Measurements from ENCODE around the gene CAPN2. TPM values are rescaled to one million over a fixed set of nuclear protein-coding genes. Genes with fewer than 3 reads are reported as not detected.

The CAPN2 gene
- total RNA-seq, 2 donors from 2014 or later = 301 to 355 TPM

DNA sequence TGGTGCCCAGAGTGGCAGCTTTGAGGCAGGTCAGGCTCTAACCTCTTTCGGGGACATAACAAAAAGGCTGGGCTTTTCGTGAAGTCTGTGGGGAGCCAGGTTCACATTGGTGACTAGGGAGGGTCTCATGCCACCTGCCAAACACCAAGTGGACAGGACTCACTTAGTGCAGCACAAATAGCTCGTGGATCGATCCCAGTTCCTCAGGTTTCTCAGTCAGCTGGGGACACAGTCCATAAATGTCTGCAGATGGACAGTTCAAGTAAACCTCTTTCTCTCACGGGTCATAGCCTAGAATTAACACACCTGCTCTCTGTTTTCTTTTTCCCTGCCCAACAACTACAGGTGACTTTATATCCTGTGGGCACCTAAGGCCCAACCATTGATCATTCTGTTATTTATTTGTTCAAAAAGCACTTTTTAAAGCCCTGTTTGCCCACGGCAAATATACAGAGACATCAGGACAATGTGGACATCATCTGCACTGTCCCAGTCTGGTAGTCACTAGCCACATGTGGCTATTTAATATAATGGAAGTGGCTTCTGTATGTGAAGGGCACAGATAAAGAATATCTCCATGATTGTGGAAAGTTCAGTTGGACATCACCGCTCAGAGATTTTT, 53.5 kb downstream of the CAPN2 start:
- ATAC-seq (peak; percentile 11), DNase-seq (no peak)
- intact Hi-C loops (cut with DNase I, micrococcal nuclease) = no loop called here

DNA sequence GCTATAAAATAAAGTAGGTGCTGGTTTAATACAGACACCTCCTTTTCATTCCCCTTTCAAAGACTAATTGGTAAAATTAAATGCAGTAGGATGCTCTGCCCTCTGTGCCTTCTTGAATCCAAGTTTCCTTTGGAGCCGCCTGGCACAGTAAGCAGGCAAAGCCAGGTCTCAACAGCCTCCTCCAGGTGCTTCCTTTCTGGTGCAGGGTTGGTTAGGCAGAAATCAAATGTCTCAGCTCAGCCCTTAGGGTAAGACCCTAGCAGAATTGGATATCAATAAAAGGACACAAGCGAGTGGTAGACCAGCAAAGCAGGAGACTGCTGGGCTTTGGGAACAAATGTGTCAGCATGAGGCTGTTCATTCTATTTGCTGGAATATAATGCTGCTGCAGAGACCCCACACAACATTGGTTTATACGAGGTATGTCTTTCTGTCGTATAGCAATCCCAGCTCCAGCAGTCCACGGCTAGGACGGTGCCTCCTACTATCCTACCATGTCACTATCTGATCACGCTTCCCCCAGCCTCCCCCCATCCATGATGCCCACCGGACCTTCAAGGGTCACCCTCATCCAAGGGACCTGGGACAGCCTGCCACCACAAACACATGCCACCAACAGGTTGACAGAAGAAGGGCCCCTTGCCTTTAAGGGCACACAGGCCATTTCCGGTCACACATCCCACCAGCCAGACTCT, 58.4 kb downstream of the CAPN2 start:
- intact Hi-C loops (cut with DNase I, micrococcal nuclease) = no loop called here
- DNase-seq (no peak), ATAC-seq (no peak)

GRCh38 chr1:223771469-223771813, 59.1 kb downstream of the CAPN2 start:
- DNase-seq (no peak), ATAC-seq (no peak)

DNA sequence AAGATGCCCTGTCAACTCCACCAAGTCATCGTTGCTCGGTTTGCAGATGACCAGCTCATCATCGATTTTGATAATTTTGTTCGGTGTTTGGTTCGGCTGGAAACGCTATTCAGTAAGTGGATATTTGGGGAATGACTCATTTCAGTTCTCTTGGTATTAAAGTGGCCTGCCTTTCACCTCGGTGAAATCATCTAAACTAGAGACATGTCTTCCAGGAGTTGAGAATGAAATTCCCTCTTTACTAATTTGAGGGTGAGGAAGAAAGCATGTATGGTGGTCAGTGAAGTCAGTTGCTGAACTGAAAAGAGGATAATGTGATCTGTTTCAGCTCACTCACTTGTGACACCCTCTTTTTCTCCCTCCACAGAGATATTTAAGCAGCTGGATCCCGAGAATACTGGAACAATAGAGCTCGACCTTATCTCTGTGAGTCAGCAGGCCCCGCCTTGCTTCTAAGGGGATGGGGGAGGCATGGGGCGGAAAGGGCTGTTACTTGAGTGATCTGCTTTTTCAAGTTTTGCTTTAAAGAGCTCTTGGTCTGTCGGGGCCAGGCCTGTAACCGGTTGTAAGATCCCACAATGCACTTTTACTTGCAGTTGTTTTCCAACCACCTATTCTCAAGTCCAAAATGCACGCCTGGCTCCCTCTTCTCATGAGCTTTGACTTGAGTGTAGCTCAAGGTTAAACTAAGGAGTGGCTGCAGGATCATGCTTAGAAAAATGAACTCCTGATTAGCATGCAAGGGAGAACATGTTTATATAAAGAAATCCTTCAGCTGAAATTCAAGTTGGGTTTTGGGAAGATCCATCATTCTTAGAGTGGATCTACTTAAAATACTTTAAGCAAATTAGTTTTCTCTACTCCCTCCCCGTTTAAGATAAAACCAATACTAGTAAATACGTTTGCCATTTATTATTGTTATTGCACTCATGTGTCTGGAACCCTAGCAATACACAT, 59.8 kb downstream of the CAPN2 start:
- intact Hi-C loops (cut with DNase I, micrococcal nuclease) = no loop called here
- ATAC-seq (peak; percentile 63), DNase-seq (no peak)

More at GRCh38 chr1:223771469-223771813, 59.1 kb downstream of the CAPN2 start:
- intact Hi-C loops (cut with DNase I, micrococcal nuclease) = no loop called here

GRCh38 chr1:223772771-223773160, 60.4 kb downstream of the CAPN2 start:
- no peak for DNase-seq
- intact Hi-C loops (cut with DNase I, micrococcal nuclease) = no loop called here
- no peak for ATAC-seq

- intact Hi-C loops (cut with DNase I, micrococcal nuclease) = no loop called here
- no peak for ATAC-seq
Observed at GRCh38 chr1:223774134-223774814, 61.9 kb downstream of the CAPN2 start.

GRCh38 chr1:223775054-223775453, 62.7 kb downstream of the CAPN2 start:
- intact Hi-C loops (cut with DNase I, micrococcal nuclease) = no loop called here

More at GRCh38 chr1:223774134-223774814, 61.9 kb downstream of the CAPN2 start:
- DNase-seq = no peak

DNA sequence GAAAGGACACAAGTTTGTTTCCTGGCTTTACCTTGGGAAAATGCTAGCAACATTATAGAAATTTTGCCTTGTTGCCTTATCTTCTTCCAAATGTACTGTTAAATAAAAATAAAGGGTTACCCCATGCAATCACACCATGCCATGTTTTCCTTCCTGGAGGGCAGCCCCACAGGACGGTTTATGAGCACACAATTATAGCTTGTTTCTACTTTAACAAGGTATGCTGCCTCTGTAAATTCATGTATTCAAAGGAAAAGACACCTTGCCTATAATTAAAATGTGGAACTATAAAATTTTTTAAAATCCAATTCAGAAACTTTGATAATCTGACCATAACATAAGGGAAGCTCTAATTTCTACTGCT, 63.4 kb downstream of the CAPN2 start:
- no peak for DNase-seq
- ATAC-seq = no peak
- intact Hi-C loops (cut with DNase I, micrococcal nuclease) = no loop called here

More at GRCh38 chr1:223775054-223775453, 62.7 kb downstream of the CAPN2 start:
- DNase-seq (no peak), ATAC-seq (no peak)

DNA sequence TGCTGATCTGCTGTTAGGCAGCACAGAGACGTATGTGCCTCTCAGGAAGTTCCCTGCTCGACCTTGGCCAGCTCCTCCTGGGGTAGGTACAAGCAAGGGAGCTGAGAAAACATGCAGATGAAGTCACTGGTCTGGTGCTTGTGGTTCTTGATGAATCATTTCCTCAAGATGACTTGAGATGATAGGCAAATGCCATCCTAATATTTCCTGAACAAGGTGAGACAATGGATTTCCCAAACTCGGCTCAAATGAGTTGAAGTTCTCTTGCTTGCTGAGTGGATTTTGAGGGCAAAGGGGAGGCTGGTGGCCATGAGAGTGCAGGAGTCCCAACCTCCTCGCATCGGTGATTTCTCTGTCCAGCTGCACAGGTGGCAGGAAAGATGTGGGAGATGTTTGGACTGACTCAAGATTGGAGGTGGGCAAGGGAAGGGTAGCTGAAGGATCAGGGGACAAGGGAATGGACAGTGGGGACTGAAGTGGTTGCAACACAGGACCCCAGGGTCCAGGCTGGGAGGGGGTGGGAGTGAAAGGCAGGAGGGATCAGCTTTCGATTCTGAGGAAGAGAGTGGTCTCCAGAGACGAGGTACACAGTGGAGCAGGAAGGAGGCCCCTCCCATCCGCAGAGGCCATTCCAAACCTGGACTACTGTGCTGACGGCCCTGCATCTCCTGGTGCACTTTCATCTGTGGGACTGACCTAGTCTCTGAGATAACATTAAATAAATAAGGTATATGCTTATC, 63.9 kb downstream of the CAPN2 start:
- DNase-seq (no peak), ATAC-seq (peak; percentile 26)
- intact Hi-C loops (cut with DNase I, micrococcal nuclease) = no loop called here

DNA sequence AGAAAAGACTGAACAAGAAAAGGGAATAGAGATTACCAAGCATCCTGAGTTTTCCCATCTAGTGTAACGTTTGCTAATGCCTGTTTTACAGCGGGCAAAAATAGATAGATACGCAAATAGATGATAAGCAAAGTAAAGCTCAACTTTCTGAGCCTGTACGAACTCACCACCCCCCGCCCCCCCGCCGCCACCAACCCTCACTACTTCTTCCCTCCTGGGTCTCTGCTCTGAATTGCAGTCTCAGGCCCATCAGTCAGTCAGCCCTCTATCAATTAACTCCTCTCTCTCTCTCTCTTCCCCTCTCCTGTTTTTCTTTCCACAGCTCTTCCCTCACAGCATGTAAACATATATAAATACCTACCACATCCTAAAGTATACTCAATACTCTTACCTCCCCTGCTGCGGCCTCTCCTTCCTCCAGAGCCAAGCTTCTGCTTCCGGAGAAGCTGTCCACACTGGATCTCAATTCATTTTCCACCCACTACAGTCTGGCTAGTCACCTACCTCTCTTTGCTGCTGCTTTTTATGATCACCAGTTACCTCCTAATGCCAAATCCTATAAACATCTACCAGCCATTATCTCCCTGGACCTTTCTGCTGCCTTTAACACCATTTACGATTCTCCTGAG, 64.6 kb downstream of the CAPN2 start:
- intact Hi-C loops (cut with DNase I, micrococcal nuclease) = no loop called here
- ATAC-seq (no peak), DNase-seq (no peak)

DNA sequence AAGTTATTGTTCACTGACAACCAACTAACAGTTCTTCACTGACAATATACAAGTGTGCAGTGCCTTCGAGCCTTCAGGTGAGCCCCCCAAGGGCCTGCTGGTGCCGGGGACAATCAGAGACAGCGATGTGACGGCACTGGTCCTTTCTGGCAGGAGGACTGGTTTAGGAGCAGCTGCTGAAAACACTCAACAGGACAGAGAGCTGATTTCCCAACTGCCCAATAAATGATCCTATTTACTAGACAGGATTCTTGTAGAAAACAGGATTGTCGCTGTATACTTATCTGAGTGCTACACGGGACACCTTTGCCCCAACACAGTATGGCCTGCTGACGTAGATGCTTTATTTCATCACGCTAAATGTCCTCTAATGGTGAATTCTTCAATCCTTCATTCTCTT, 68.0 kb downstream of the CAPN2 start:
- intact Hi-C loops (cut with DNase I, micrococcal nuclease) = no loop called here
- ATAC-seq = no peak
- no peak for DNase-seq

DNA sequence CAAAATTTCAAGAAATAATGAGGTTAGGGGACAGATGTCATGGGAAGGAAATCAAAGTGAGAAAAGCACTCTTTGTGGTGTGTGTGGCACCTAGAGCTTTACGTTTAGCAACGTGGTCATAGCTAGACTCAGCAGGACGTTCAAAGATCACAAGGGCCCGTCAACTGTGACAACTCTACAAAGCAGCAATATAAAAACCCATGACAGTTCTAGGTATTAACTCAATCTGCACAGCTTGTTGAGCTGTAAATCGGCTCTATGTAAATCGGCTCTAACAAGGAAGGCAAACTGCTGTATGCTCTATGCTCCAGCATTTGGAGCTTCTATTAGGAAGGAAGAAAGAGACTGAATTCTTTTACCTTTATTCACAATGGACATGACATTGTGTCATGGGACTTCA, 68.6 kb downstream of the CAPN2 start:
- DNase-seq = no peak
- ATAC-seq = no peak
- intact Hi-C loops (cut with DNase I, micrococcal nuclease) = no loop called here

GRCh38 chr1:223783676-223784075, 71.3 kb downstream of the CAPN2 start:
- ATAC-seq = no peak
- DNase-seq = no peak
- intact Hi-C loops (cut with DNase I, micrococcal nuclease) = no loop called here

DNA sequence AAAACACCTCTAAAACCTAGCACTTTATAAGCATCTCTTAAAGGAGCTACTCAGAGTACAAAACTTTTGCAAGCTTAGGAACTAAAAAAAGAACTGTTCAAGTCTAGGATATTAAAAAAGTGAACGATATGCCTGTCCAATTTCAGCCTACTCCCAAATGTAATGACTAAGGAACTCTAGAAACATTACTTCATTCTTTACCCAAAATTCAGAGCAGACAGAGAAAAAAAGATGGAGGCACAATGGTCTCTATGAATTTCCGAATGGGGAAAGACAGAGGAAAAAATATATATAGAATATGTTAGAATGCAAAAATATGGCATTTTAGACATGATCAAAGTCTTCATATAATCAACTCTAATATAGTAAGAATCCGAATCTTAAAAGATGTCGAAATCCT, 72.2 kb downstream of the CAPN2 start:
- DNase-seq = no peak
- ATAC-seq = no peak
- intact Hi-C loops (cut with DNase I, micrococcal nuclease) = no loop called here

DNA sequence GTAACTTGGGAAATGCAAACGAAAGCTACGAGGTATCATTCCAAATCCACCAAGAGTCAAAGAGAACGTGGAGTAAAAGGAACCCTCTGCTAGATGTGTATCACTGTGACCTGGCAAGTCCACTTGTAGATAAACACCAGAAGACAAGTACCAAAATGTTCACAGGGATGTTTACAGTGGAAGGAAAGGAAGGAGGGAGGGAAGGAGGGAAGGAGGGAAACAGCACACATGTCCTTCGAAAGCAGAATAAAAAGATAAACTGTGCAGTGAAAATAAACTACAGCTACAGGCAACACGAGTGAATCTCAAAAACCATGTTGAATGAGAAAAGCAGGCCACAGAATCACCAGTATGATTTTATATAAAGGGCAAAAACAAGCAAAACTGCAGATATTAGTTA, 73.5 kb downstream of the CAPN2 start:
- ATAC-seq (no peak), DNase-seq (no peak)
- intact Hi-C loops (cut with DNase I, micrococcal nuclease) = no loop called here

GRCh38 chr1:223788746-223789415, 76.5 kb downstream of the CAPN2 start:
- no peak for DNase-seq
- ATAC-seq = no peak
- intact Hi-C loops (cut with DNase I, micrococcal nuclease) = no loop called here

DNA sequence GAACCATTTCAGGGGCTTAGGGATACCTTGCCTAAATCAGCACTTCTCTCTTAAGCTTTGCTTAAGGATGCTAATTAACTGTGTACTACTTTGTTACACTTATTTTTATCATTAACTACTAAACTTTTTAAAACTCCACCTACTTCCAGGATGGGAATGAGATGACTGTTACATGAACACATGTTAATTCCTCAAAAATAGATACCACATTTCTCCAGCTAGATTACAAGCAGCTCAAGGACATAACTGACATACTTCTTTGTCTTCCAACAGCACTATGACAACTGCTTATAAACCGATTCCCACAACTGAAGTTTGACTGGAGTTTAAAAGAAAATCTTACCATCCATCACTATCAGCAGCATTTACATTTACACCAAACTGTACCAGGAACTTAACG, 79.7 kb downstream of the CAPN2 start:
- intact Hi-C loops (cut with DNase I, micrococcal nuclease) = no loop called here
- DNase-seq (no peak), ATAC-seq (no peak)

DNA sequence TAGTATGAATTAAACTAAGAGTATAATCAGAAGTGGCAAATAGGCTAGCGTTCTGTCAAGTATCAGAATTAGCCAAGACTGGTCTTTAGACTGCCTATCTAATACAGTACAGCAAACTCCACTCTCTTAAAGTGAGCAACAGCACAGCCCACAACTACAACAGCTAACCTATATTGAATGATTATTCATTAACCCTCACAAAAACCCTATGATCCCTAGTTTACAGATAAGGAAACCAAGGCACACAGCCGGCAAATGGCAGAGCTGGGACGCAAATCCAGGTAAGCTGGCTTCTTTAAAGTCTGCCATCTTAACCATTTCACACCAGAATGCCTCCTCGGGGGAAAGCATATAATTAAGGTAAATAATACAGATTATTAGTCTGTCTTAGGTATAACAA, 81.4 kb downstream of the CAPN2 start:
- ATAC-seq (no peak), DNase-seq (no peak)
- intact Hi-C loops (cut with DNase I, micrococcal nuclease) = no loop called here
